ENCODE results near the gene HM13. TPM values are rescaled to one million over a fixed set of nuclear protein-coding genes. Genes with fewer than 3 reads are reported as not detected.
"Not testable (repeated sequence)": the region's sequence is repeated elsewhere in the genome, so short reads cannot be mapped to it uniquely, and the experiment has no call there.

Gene HM13
- polyA plus RNA-seq, 3 donors, result 129 to 156 (median 142) TPM

- DNase-seq (ENCODE audit: extremely low read depth in 1 of 11, low read depth in 9 of 11, low spot score in 4 of 11), result not testable (repeated sequence)
Observed at GRCh38 chr20:31612271-31612640, 98.0 kb downstream of the HM13 start.

- DNase-seq (ENCODE audit: extremely low read depth in 1 of 11, low read depth in 9 of 11, low spot score in 4 of 11), result no peak
Observed at GRCh38 chr20:31615416-31615815, 101.2 kb downstream of the HM13 start.

GRCh38 chr20:31617432-31618104, 103.3 kb downstream of the HM13 start:
- DNase-seq (ENCODE audit: extremely low read depth in 1 of 11, low read depth in 9 of 11, low spot score in 4 of 11), result no peak

Other genes with a start within 250 kb of the HM13 start
- not detected for gene DEFB116, start 205.9 kb upstream of the HM13 start, polyA plus RNA-seq (ENCODE audit: insufficient read length in 3 of 3)
- not detected for gene DEFB118, start 145.8 kb upstream of the HM13 start, polyA plus RNA-seq (ENCODE audit: insufficient read length in 3 of 3)
- gene DEFB119, start 123.9 kb upstream of the HM13 start, polyA plus RNA-seq (ENCODE audit: insufficient read length in 3 of 3), result not detected
- gene DEFB121, start 108.2 kb upstream of the HM13 start, polyA plus RNA-seq (ENCODE audit: insufficient read length in 3 of 3), result not detected
- gene DEFB123, start 73.8 kb upstream of the HM13 start, polyA plus RNA-seq (ENCODE audit: insufficient read length in 3 of 3), result not detected
- under 1 TPM in 1 of 3 donors, not detected in 2; 0.36 TPM for gene DEFB124, start 39.3 kb upstream of the HM13 start, polyA plus RNA-seq (ENCODE audit: insufficient read length in 3 of 3)
- gene REM1, start 39.2 kb upstream of the HM13 start, polyA plus RNA-seq (ENCODE audit: insufficient read length in 3 of 3), result under 1 TPM; 0.11 to 0.91 (median 0.34) TPM
- gene ID1, start 90.8 kb downstream of the HM13 start, polyA plus RNA-seq (ENCODE audit: insufficient read length in 3 of 3), result 100 to 1,000 TPM; 173 to 221 (median 197) TPM
- 1 to 10 TPM; 1.3 to 3.0 (median 2.8) TPM for gene COX4I2, start 123.5 kb downstream of the HM13 start, polyA plus RNA-seq (ENCODE audit: insufficient read length in 3 of 3)
- 10 to 100 TPM; 75.0 to 80.7 (median 78.0) TPM for gene BCL2L1, start 208.4 kb downstream of the HM13 start, polyA plus RNA-seq (ENCODE audit: insufficient read length in 3 of 3)
- 10 to 100 TPM; 38.2 to 61.1 (median 58.2) TPM for gene TPX2, start 224.8 kb downstream of the HM13 start, polyA plus RNA-seq (ENCODE audit: insufficient read length in 3 of 3)

Measured in renal cortex interstitium (tissue), 11 donors.